Measurements from ENCODE around the gene DCTN4. TPM values are rescaled to one million over a fixed set of nuclear protein-coding genes. Genes with fewer than 3 reads are reported as not detected.

The DCTN4 gene
- total and polyA plus RNA-seq, 9 of the 15 experiments (the other 6 are each of a cell fraction or from before 2014, with no cell fraction given) = 20.4 to 64.9 (median 49.9) TPM

DNA sequence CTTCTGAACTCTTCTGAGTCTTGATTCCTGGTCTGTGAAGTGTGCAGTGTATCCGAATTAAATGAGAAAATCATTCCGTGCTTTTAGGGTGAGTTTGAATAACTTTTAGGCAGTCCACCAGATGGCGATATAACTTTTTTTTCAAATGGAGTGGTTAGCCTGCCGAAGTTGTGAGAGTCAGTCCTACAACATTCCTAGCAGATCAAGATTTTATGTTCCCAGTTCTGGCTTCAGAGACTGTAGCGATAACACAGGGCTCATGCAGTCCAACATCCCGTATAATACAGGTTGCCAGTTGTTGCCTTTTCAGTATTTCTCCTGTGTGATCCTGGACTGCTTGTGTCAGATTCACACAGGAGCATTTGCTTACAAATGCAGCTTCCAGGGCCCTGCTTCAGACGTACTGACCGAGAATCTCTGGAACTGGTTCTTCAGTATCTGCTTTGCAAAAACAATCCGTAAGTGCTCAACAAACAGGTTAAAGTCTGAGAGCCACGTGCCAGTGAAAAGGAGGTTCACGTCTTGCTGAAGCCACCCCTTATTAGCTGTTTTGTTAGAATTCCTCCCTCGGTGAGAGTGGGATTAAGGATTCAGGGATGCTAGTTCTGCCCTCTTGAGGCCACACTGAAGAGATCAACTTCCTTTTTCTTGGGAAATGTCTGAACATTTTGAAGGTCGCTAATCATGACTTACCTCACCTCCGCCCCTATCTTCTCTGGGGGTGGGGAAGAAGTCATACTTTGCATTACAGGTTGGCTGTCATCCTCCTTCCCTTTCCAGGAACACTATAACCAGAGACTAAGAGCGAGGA is 42.5 kb upstream of the DCTN4 start (continued):
- TF ChIP-seq ZBTB11 (CRISPR knock-in tag; IDR thresholded peaks at IDR 0.05) = no peak
- no peak for TF ChIP-seq ZBTB1 (CRISPR knock-in tag; IDR thresholded peaks at IDR 0.05; ENCODE audit: borderline replicate concordance, low read depth)
- TF ChIP-seq SIRT6 (IDR thresholded peaks at IDR 0.05; ENCODE audit: low read depth, low read length) = no peak
- TF ChIP-seq, protein P1, sequence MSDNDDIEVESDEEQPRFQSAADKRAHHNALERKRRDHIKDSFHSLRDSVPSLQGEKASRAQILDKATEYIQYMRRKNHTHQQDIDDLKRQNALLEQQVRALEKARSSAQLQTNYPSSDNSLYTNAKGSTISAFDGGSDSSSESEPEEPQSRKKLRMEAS (CRISPR knock-in tag; IDR thresholded peaks at IDR 0.05) = no peak
- TF ChIP-seq DMBX1 (CRISPR knock-in tag; IDR thresholded peaks at IDR 0.05; ENCODE audit: borderline replicate concordance) = no peak
- no peak for TF ChIP-seq TSHZ1 (CRISPR knock-in tag; IDR thresholded peaks at IDR 0.05)
- no peak for TF ChIP-seq JUN (IDR thresholded peaks at IDR 0.05; ENCODE audit: borderline replicate concordance, low read depth, low read length)
- TF ChIP-seq JUN (CRISPR knock-in tag; IDR thresholded peaks at IDR 0.05; ENCODE audit: borderline replicate concordance) = no peak
- TF ChIP-seq CTBP1 (IDR thresholded peaks at IDR 0.05; ENCODE audit: borderline replicate concordance) = peak; percentile 82
- TF ChIP-seq HDAC8 (tag; IDR thresholded peaks at IDR 0.05) = no peak
- TF ChIP-seq RREB1 (CRISPR knock-in tag; IDR thresholded peaks at IDR 0.05) = no peak
- TF ChIP-seq KAT7 (CRISPR knock-in tag; IDR thresholded peaks at IDR 0.05; ENCODE audit: borderline replicate concordance) = no peak
- no peak for TF ChIP-seq SRSF7 (optimal IDR thresholded peaks at IDR 0.05; ENCODE audit: low read depth, low read length)
